Measurements from ENCODE around the gene MAT2A. TPM values are rescaled to one million over a fixed set of nuclear protein-coding genes. Genes with fewer than 3 reads are reported as not detected.
"Not testable (repeated sequence)": the region's sequence is repeated elsewhere in the genome, so short reads cannot be mapped to it uniquely, and the experiment has no call there.

MAT2A gene
- polyA plus RNA-seq, 4 donors, result 81.2 to 273 (median 96.6) TPM

- WGBS, 3 donors, result 94 to 95% (median 94%) methylated on average over 3 of the region's 3 CpGs
- peaks cover 7 to 65% (median 22%) of the 10 kb centered on the region in 3 donors for H3K36me3 ChIP-seq (ENCODE audit: control insufficient read depth in 3 of 3, insufficient read depth in 2 of 3, low read depth in 1 of 3, low read length in 3 of 3)
- no peak for DNase-seq
- H3K27ac ChIP-seq (ENCODE audit: low read depth in 1 of 3, low read length in 2 of 3), result no peak overlapping the region
- FAIRE-seq, result no peak
- H3K4me1 ChIP-seq (ENCODE audit: control insufficient read depth in 3 of 3, insufficient read depth in 2 of 3, low read depth in 1 of 3, low read length in 2 of 3), result peaks cover 0 to 4% (median 0%) of the 10 kb centered on the region in 3 donors
- H3K27me3 ChIP-seq (ENCODE audit: control insufficient read depth in 3 of 3, insufficient read depth in 3 of 3, low read length in 3 of 3), result no peaks in the 10 kb centered on the region
- no peaks in the 10 kb centered on the region for H3K9me3 ChIP-seq (ENCODE audit: control insufficient read depth in 2 of 2, insufficient read depth in 1 of 2, low read depth in 1 of 2, low read length in 1 of 2)
- no peak overlapping the region for H3K4me3 ChIP-seq (ENCODE audit: low read depth in 1 of 3, low read length in 3 of 3)
Measured at GRCh38 chr2:85554980-85555612, 16.1 kb downstream of the MAT2A start.

GRCh38 chr2:85557130-85557529 is 18.2 kb downstream of the MAT2A start:
- no peak overlapping the region for H3K4me3 ChIP-seq (ENCODE audit: low read depth in 1 of 3, low read length in 3 of 3)
- H3K9me3 ChIP-seq (ENCODE audit: control insufficient read depth in 2 of 2, insufficient read depth in 1 of 2, low read depth in 1 of 2, low read length in 1 of 2), result no peaks in the 10 kb centered on the region
- WGBS, 3 donors, result 92 to 95% (median 92%) methylated on average over 5 of the region's 5 CpGs
- DNase-seq, result no peak
- H3K27me3 ChIP-seq (ENCODE audit: control insufficient read depth in 3 of 3, insufficient read depth in 3 of 3, low read length in 3 of 3), result no peaks in the 10 kb centered on the region
- H3K4me1 ChIP-seq (ENCODE audit: control insufficient read depth in 3 of 3, insufficient read depth in 2 of 3, low read depth in 1 of 3, low read length in 2 of 3), result peaks cover 0 to 5% (median 0%) of the 10 kb centered on the region in 3 donors
- H3K36me3 ChIP-seq (ENCODE audit: control insufficient read depth in 3 of 3, insufficient read depth in 2 of 3, low read depth in 1 of 3, low read length in 3 of 3), result peaks cover 7 to 48% (median 16%) of the 10 kb centered on the region in 3 donors
- FAIRE-seq, result no peak
- H3K27ac ChIP-seq (ENCODE audit: low read depth in 1 of 3, low read length in 2 of 3), result no peak overlapping the region

- peaks cover 0 to 5% (median 0%) of the 10 kb centered on the region in 3 donors for H3K4me1 ChIP-seq (ENCODE audit: control insufficient read depth in 3 of 3, insufficient read depth in 2 of 3, low read depth in 1 of 3, low read length in 2 of 3)
- no peak for FAIRE-seq
- DNase-seq, result no peak
- no peaks in the 10 kb centered on the region for H3K9me3 ChIP-seq (ENCODE audit: control insufficient read depth in 2 of 2, insufficient read depth in 1 of 2, low read depth in 1 of 2, low read length in 1 of 2)
- no peak overlapping the region for H3K4me3 ChIP-seq (ENCODE audit: low read depth in 1 of 3, low read length in 3 of 3)
- 80 to 100% (median 93%) methylated on average over 1 of the region's 1 CpG for WGBS, 3 donors
- peaks cover 7 to 38% (median 16%) of the 10 kb centered on the region in 3 donors for H3K36me3 ChIP-seq (ENCODE audit: control insufficient read depth in 3 of 3, insufficient read depth in 2 of 3, low read depth in 1 of 3, low read length in 3 of 3)
- no peaks in the 10 kb centered on the region for H3K27me3 ChIP-seq (ENCODE audit: control insufficient read depth in 3 of 3, insufficient read depth in 3 of 3, low read length in 3 of 3)
- no peak overlapping the region for H3K27ac ChIP-seq (ENCODE audit: low read depth in 1 of 3, low read length in 2 of 3)
Measured at GRCh38 chr2:85558160-85558559, 19.2 kb downstream of the MAT2A start.

- Histone ChIP-seq H3K4me3 (ENCODE audit: low read depth in 1 of 3, low read length in 3 of 3) (peak overlapping the region in 2 of 3 donors; percentile 74 to 92), H3K36me3 (ENCODE audit: control insufficient read depth in 3 of 3, insufficient read depth in 2 of 3, low read depth in 1 of 3, low read length in 3 of 3) (peaks cover 0 to 19% (median 10%) of the 10 kb centered on the region in 3 donors)
- H3K9me3 ChIP-seq (ENCODE audit: control insufficient read depth in 2 of 2, insufficient read depth in 1 of 2, low read depth in 1 of 2, low read length in 1 of 2); H3K27ac ChIP-seq (ENCODE audit: low read depth in 1 of 3, low read length in 2 of 3); FAIRE-seq; H3K4me1 ChIP-seq (ENCODE audit: control insufficient read depth in 3 of 3, insufficient read depth in 2 of 3, low read depth in 1 of 3, low read length in 2 of 3); DNase-seq; H3K27me3 ChIP-seq (ENCODE audit: control insufficient read depth in 3 of 3, insufficient read depth in 3 of 3, low read length in 3 of 3): not testable (repeated sequence)
- 74 to 79% (median 77%) methylated on average over 12 of the region's 12 CpGs for WGBS, 3 donors
Measured at GRCh38 chr2:85560403-85560726, 21.4 kb downstream of the MAT2A start.

GRCh38 chr2:85560812-85561279 is 21.9 kb downstream of the MAT2A start:
- 0 to 4% (median 4%) methylated on average over 14 of the region's 14 CpGs for WGBS, 3 donors
- FAIRE-seq (no peak), DNase-seq (peak in 1 of 2 donors; percentile 30)
- Histone ChIP-seq H3K4me1 (ENCODE audit: control insufficient read depth in 3 of 3, insufficient read depth in 2 of 3, low read depth in 1 of 3, low read length in 2 of 3) (peaks cover 0 to 5% (median 0%) of the 10 kb centered on the region in 3 donors), H3K9me3 (ENCODE audit: control insufficient read depth in 2 of 2, insufficient read depth in 1 of 2, low read depth in 1 of 2, low read length in 1 of 2) (no peaks in the 10 kb centered on the region), H3K4me3 (ENCODE audit: low read depth in 1 of 3, low read length in 3 of 3) (peak overlapping the region; percentile 74 to 92 (median 75)), H3K27ac (ENCODE audit: low read depth in 1 of 3, low read length in 2 of 3) (peak overlapping the region in 2 of 3 donors; percentile 89 to 90), H3K27me3 (ENCODE audit: control insufficient read depth in 3 of 3, insufficient read depth in 3 of 3, low read length in 3 of 3) (no peaks in the 10 kb centered on the region), H3K36me3 (ENCODE audit: control insufficient read depth in 3 of 3, insufficient read depth in 2 of 3, low read depth in 1 of 3, low read length in 3 of 3) (peaks cover 0 to 18% (median 8%) of the 10 kb centered on the region in 3 donors)

- H3K9me3 ChIP-seq (ENCODE audit: control insufficient read depth in 2 of 2, insufficient read depth in 1 of 2, low read depth in 1 of 2, low read length in 1 of 2), result no peaks in the 10 kb centered on the region
- H3K27ac ChIP-seq (ENCODE audit: low read depth in 1 of 3, low read length in 2 of 3), result peak within 1 kb of the TSS; percentile 17 to 90 (median 89)
- DNase-seq, result peak; percentile 97 to 99
- H3K27me3 ChIP-seq (ENCODE audit: control insufficient read depth in 3 of 3, insufficient read depth in 3 of 3, low read length in 3 of 3), result no peaks in the 10 kb centered on the region
- peaks cover 0 to 5% (median 0%) of the 10 kb centered on the region in 3 donors for H3K4me1 ChIP-seq (ENCODE audit: control insufficient read depth in 3 of 3, insufficient read depth in 2 of 3, low read depth in 1 of 3, low read length in 2 of 3)
- peaks cover 0 to 15% (median 6%) of the 10 kb centered on the region in 3 donors for H3K36me3 ChIP-seq (ENCODE audit: control insufficient read depth in 3 of 3, insufficient read depth in 2 of 3, low read depth in 1 of 3, low read length in 3 of 3)
- FAIRE-seq, result no peak
- H3K4me3 ChIP-seq (ENCODE audit: low read depth in 1 of 3, low read length in 3 of 3), result peak within 1 kb of the TSS; percentile 74 to 92 (median 75)
- 2 to 3% (median 2%) methylated on average over 54 to 64 of the region's 64 CpGs for WGBS, 3 donors
Measured at GRCh38 chr2:85561280-85562212, 22.6 kb downstream of the MAT2A start, which contains the start of gene GGCX. Gene GGCX (minus strand): TSS chr2:85561493. CDS start chr2:85561428, 65 bp downstream.

- FAIRE-seq, result no peak
- no peak for DNase-seq
- peaks cover 0 to 5% (median 0%) of the 10 kb centered on the region in 3 donors for H3K4me1 ChIP-seq (ENCODE audit: control insufficient read depth in 3 of 3, insufficient read depth in 2 of 3, low read depth in 1 of 3, low read length in 2 of 3)
- no peak overlapping the region for H3K27ac ChIP-seq (ENCODE audit: low read depth in 1 of 3, low read length in 2 of 3)
- no peaks in the 10 kb centered on the region for H3K9me3 ChIP-seq (ENCODE audit: control insufficient read depth in 2 of 2, insufficient read depth in 1 of 2, low read depth in 1 of 2, low read length in 1 of 2)
- no peaks in the 10 kb centered on the region for H3K27me3 ChIP-seq (ENCODE audit: control insufficient read depth in 3 of 3, insufficient read depth in 3 of 3, low read length in 3 of 3)
- H3K4me3 ChIP-seq (ENCODE audit: low read depth in 1 of 3, low read length in 3 of 3), result no peak overlapping the region
- H3K36me3 ChIP-seq (ENCODE audit: control insufficient read depth in 3 of 3, insufficient read depth in 2 of 3, low read depth in 1 of 3, low read length in 3 of 3), result no peaks in the 10 kb centered on the region
- 86 to 90% (median 88%) methylated on average over 5 of the region's 5 CpGs for WGBS, 3 donors
Measured at GRCh38 chr2:85564144-85564563, 25.2 kb downstream of the MAT2A start.

- FAIRE-seq (no peak), DNase-seq (no peak)
- H3K9me3 ChIP-seq (ENCODE audit: control insufficient read depth in 2 of 2, insufficient read depth in 1 of 2, low read depth in 1 of 2, low read length in 1 of 2), result no peaks in the 10 kb centered on the region
- H3K27ac ChIP-seq (ENCODE audit: low read depth in 1 of 3, low read length in 2 of 3), result no peak overlapping the region
- H3K36me3 ChIP-seq (ENCODE audit: control insufficient read depth in 3 of 3, insufficient read depth in 2 of 3, low read depth in 1 of 3, low read length in 3 of 3), result no peaks in the 10 kb centered on the region
- 67 to 82% (median 75%) methylated on average over 4 of the region's 4 CpGs for WGBS, 3 donors
- no peaks in the 10 kb centered on the region for H3K27me3 ChIP-seq (ENCODE audit: control insufficient read depth in 3 of 3, insufficient read depth in 3 of 3, low read length in 3 of 3)
- H3K4me1 ChIP-seq (ENCODE audit: control insufficient read depth in 3 of 3, insufficient read depth in 2 of 3, low read depth in 1 of 3, low read length in 2 of 3), result no peaks in the 10 kb centered on the region
- no peak overlapping the region for H3K4me3 ChIP-seq (ENCODE audit: low read depth in 1 of 3, low read length in 3 of 3)
Measured at GRCh38 chr2:85566265-85566664, 27.3 kb downstream of the MAT2A start.

Data from small intestine (tissue), 7 donors.